ENCODE results near the gene PCDHGC3. TPM values are rescaled to one million over a fixed set of nuclear protein-coding genes. Genes with fewer than 3 reads are reported as not detected.
"Not testable (repeated sequence)": the region's sequence is repeated elsewhere in the genome, so short reads cannot be mapped to it uniquely, and the experiment has no call there.

Gene PCDHGC3
- 0.07 TPM in 1 of 2 replicates, not detected in the other for total RNA-seq

DNA sequence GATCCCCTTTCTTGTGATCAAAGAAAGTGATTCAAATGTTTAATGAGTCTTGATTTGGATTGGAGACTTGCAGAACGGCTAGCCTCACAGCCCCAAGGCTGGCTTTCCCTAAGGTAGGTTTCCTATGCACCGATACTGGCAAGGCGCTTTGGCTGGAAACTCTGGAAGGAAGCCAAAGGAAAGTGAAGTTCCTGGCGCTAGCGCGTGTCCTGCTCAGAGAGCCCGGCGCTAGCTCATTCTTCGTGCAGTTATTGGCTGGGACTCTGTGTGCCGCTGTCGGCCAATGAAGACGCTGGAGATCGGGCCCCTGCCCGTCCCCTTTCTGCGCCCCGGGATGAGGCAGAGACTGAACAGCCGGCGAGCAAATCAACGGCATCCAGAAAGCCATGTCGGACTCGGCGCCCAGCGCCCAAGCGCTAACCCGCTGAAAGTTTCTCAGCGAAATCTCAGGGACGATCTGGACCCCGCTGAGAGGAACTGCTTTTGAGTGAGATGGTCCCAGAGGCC is at the start of gene PCDHGC3:
Gene PCDHGC3 (plus strand): TSS at position 342 of the 507 bp plus-strand sequence. CDS start 151 bp downstream, at position 493.
- intact Hi-C loops (cut with micrococcal nuclease), result loop anchor here (1.0 to 5.0 kb wide), 2 partner anchors 9 to 53 kb away; partner anchors contain the start of gene PCDHGA11

DNA sequence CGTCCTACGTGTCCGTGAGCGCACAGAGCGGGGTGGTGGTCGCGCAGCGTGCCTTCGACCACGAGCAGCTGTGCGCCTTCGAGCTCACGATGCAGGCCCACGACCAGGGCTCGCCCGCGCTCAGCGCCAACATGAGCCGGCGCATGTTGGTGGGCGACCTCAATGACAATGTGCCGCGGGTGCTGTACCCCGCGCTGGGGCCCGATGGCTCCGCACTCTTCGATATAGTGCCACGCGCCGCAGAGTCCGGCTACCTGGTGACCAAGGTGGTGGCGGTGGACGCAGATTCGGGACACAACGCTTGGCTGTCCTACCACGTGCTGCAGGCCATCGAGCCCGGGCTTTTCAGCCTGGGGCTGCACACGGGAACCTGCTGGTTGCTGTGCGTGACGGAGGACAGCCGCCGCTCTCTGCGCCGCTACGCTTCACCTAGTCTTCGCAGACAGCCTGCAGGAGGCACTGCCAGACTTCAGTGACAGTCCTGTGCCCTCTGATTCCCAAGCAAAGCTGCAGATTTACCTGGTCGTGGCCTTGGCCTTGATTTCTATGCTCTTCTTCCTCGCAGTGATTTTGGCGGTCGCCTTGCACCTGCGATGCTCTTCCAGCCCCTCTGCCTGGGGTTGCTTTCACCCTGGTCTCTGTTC is 47.9 kb upstream of the PCDHGC3 start:
- intact Hi-C loops (cut with micrococcal nuclease), result loop anchor here (10.0 kb wide), 1 partner anchor 583 kb away; the partner anchor contains the start of genes PCDHA8 and PCDHA9

DNA sequence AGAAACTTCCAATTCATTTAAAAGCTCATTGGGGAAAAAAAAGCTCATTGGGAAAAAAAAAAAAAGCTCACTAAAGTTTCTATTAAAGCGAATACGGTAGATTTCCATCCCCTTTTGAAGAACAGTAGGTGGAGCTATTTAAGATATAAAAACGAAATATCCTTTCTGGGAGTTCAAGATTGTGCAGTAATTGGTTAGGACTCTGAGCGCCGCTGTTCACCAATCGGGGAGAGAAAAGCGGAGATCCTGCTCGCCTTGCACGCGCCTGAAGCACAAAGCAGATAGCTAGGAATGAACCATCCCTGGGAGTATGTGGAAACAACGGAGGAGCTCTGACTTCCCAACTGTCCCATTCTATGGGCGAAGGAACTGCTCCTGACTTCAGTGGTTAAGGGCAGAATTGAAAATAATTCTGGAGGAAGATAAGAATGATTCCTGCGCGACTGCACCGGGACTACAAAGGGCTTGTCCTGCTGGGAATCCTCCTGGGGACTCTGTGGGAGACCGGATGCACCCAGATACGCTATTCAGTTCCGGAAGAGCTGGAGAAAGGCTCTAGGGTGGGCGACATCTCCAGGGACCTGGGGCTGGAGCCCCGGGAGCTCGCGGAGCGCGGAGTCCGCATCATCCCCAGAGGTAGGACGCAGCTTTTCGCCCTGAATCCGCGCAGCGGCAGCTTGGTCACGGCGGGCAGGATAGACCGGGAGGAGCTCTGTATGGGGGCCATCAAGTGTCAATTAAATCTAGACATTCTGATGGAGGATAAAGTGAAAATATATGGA is 45.2 kb upstream of the PCDHGC3 start, which contains the start of gene PCDHGA12:
Gene PCDHGA12 (plus strand): TSS at position 176 of the 782 bp plus-strand sequence. CDS start 253 bp downstream, at position 429.
- intact Hi-C loops (cut with micrococcal nuclease), result no loop called here

DNA sequence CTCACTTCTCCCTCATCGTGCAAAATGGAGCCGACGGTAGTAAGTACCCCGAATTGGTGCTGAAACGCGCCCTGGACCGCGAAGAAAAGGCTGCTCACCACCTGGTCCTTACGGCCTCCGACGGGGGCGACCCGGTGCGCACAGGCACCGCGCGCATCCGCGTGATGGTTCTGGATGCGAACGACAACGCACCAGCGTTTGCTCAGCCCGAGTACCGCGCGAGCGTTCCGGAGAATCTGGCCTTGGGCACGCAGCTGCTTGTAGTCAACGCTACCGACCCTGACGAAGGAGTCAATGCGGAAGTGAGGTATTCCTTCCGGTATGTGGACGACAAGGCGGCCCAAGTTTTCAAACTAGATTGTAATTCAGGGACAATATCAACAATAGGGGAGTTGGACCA is 44.5 kb upstream of the PCDHGC3 start:
- intact Hi-C loops (cut with micrococcal nuclease), result no loop called here

DNA sequence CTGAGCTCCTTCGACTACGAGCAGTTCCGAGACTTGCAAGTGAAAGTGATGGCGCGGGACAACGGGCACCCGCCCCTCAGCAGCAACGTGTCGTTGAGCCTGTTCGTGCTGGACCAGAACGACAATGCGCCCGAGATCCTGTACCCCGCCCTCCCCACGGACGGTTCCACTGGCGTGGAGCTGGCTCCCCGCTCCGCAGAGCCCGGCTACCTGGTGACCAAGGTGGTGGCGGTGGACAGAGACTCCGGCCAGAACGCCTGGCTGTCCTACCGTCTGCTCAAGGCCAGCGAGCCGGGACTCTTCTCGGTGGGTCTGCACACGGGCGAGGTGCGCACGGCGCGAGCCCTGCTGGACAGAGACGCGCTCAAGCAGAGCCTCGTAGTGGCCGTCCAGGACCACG is 43.5 kb upstream of the PCDHGC3 start:
- intact Hi-C loops (cut with micrococcal nuclease), result not testable (repeated sequence)

DNA sequence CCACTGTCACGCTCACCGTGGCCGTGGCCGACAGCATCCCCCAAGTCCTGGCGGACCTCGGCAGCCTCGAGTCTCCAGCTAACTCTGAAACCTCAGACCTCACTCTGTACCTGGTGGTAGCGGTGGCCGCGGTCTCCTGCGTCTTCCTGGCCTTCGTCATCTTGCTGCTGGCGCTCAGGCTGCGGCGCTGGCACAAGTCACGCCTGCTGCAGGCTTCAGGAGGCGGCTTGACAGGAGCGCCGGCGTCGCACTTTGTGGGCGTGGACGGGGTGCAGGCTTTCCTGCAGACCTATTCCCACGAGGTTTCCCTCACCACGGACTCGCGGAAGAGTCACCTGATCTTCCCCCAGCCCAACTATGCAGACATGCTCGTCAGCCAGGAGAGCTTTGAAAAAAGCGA is 43.0 kb upstream of the PCDHGC3 start:
- intact Hi-C loops (cut with micrococcal nuclease), result not testable (repeated sequence)

DNA sequence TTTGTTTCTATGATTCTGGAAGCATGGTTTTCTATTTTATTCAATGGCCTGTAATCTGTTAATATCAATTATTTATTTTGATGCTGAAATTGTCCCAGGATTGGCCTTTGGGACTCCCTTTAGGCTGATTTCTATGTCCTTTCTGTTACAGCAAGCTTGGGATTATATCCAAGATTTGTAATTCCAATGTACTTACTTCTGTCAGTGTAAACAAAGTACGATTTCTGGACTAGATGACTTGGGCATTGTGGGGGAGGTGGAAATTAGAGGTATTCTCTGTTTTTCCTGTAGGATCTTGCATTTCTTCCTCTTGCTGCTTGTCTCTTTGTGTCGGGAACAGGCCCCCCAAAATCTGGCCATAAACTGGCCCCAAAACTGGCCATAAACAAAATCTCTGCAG is 41.8 kb upstream of the PCDHGC3 start:
- intact Hi-C loops (cut with micrococcal nuclease), result no loop called here

DNA sequence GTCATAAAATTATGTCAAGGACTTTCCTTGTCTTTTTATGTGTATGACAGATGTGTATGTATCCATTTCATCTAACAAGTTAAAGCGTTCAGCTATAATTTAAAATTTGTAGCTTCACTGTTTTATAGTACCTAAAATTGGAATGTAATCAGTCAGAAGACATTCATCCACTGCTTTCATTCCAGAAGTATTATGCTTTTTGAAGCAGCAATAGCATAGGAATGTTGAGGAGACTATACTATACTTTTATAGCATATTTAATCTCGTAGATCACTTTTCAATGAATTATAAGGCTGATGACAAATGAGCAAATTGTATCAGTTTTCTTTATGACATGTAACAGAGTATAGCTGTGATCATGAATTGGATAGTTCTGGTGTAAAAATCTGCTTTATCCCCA is 38.5 kb upstream of the PCDHGC3 start:
- intact Hi-C loops (cut with micrococcal nuclease), result no loop called here

DNA sequence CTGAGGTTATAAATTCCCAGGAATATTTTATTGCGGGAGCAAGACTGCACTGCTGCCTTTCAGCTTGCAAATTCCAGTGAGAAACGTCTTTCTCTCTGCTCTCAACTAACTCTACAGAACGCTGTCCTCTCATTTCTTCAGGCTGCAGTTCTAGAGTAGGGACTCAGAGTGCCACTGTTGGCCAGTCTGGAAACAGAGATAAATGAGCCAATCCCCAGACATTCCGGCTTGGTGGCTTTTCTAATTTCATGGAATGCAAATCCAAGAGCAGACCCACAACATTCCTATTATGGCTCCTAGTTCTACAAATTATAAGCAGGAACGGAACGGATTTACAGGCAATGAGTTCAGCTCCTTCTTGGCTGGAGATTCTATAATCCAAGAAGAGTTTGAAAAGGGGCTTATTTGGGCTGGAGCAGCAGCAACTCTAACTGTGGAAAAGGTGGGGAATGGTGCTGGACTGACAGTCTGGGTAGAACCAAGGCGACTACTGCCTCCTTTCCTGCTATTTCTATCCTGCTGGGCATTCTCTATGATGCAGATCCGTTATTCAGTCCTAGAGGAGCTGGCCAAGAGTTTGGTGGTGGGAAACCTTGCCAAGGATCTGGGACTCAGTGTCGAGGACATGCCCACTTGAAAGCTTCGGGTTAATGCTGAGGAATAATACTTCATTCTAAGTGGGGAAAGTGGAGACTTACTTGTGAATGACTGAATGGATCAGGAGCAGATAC is 36.2 kb upstream of the PCDHGC3 start:
- intact Hi-C loops (cut with micrococcal nuclease), result no loop called here

DNA sequence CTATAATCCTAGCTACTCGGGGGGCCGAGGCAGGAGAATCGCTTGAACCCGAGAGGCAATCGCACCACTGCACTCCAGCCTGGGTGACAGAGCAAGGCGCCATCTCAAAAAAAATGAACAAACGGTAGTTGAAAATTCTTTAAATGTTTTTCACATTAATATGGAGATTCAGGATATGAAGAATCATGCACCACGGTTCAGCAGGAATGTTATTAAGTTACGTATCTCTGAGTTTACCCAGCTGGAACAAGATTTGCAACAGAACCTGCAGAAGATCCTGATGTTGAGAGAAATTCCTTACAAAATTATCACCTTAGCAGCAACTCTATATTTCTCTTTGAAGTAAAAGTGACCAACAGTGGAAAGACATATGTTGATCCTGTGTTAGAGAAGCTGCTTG is 35.4 kb upstream of the PCDHGC3 start:
- intact Hi-C loops (cut with micrococcal nuclease), result no loop called here

DNA sequence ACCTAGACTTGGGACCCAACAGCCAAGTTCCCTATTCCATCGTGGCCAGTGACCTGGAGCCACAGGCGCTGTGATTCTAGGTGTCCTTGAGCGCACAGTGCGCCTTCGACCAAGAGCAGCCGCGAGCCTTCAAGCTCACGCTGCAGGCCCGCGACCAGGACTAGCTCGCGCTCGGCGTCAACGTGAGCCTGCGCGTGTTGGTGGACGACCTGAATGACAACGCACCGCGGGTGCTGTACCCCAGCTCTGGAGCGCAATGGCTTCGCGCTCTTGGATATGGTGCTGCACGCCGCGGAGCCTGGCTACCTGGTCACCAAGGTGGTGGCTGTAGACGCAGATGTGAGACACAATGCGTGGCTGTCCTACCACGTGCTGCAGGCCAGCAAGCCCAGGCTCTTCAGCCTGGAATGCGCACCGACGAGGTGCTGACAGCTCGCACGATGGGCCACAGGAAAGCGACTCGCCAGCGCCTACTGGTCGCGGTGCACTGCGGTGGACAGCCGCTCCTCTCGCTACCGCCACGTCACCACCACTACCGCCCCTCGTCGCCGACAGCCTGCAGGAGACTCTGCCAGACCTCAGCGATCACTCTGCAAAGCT is 34.1 kb upstream of the PCDHGC3 start:
- intact Hi-C loops (cut with micrococcal nuclease), result no loop called here

DNA sequence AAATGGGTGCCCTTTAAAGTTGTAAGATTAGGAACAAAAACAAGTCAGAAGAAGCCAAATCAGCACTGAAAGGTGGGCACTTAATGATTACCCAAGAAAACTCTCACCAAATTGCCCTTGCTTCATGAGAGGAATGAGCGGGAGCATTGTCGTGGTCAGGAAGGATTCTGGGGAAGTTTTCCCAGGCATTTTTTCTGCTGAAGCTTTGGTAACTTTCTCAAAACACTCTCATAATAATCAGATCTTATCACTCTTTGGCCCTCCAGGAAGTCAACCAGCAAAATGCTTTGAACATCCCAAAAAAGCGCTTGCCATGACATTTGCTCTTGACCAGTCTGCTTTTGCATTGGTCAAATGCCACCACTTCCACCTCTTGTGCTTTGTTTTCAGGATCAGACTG is 10.4 kb upstream of the PCDHGC3 start:
- intact Hi-C loops (cut with micrococcal nuclease), result no loop called here

DNA sequence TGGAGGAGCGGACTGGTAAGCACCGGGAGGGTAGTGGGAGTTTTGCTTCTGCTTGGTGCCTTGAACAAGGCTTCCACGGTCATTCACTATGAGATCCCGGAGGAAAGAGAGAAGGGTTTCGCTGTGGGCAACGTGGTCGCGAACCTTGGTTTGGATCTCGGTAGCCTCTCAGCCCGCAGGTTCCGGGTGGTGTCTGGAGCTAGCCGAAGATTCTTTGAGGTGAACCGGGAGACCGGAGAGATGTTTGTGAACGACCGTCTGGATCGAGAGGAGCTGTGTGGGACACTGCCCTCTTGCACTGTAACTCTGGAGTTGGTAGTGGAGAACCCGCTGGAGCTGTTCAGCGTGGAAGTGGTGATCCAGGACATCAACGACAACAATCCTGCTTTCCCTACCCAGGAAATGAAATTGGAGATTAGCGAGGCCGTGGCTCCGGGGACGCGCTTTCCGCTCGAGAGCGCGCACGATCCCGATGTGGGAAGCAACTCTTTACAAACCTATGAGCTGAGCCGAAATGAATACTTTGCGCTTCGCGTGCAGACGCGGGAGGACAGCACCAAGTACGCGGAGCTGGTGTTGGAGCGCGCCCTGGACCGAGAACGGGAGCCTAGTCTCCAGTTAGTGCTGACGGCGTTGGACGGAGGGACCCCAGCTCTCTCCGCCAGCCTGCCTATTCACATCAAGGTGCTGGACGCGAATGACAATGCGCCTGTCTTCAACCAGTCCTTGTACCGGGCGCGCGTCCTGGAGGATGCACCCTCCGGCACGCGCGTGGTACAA is 556 bp downstream of the PCDHGC3 start:
- intact Hi-C loops (cut with micrococcal nuclease), result loop anchor here (1.0 to 5.0 kb wide), 2 partner anchors 8 to 54 kb away; partner anchors contain the start of gene PCDHGA11

DNA sequence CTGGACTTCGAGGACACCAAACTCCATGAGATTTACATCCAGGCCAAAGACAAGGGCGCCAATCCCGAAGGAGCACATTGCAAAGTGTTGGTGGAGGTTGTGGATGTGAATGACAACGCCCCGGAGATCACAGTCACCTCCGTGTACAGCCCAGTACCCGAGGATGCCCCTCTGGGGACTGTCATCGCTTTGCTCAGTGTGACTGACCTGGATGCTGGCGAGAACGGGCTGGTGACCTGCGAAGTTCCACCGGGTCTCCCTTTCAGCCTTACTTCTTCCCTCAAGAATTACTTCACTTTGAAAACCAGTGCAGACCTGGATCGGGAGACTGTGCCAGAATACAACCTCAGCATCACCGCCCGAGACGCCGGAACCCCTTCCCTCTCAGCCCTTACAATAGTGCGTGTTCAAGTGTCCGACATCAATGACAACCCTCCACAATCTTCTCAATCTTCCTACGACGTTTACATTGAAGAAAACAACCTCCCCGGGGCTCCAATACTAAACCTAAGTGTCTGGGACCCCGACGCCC is 1.3 kb downstream of the PCDHGC3 start:
- intact Hi-C loops (cut with micrococcal nuclease), result loop anchor here (5.0 kb wide), 1 partner anchor 55 kb away; the partner anchor contains the start of gene PCDHGA11

DNA sequence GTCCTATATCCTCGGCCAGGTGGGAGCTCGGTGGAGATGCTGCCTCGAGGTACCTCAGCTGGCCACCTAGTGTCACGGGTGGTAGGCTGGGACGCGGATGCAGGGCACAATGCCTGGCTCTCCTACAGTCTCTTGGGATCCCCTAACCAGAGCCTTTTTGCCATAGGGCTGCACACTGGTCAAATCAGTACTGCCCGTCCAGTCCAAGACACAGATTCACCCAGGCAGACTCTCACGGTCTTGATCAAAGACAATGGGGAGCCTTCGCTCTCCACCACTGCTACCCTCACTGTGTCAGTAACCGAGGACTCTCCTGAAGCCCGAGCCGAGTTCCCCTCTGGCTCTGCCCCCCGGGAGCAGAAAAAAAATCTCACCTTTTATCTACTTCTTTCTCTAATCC is 2.0 kb downstream of the PCDHGC3 start:
- intact Hi-C loops (cut with micrococcal nuclease), result loop anchor here (5.0 kb wide), 1 partner anchor 56 kb away; the partner anchor contains the start of gene PCDHGA11

DNA sequence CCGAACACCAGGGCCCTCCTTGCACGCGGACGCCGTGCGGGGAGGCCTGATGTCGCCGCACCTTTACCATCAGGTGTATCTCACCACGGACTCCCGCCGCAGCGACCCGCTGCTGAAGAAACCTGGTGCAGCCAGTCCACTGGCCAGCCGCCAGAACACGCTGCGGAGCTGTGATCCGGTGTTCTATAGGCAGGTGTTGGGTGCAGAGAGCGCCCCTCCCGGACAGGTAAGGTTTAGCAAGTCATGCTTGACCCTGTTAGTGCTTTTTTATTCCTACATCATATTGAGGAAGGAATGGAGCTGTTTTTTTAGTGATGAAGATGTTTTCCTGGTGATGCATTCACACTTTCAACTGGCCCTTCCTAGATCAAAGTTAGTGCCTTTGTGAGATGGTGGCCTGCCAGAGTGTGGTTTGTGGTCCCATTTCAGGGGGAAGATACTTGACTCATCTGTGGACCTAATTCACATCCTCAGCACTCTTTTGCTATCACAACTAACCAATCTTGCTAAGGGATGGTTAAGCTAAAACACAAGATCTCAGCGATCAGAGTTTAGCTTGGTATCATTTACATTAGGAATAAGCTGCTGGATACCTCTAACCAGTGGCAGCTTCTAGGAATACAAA is 2.7 kb downstream of the PCDHGC3 start:
- intact Hi-C loops (cut with micrococcal nuclease), result loop anchor here (5.0 kb wide), 1 partner anchor 56 kb away; the partner anchor contains the start of gene PCDHGA11

DNA sequence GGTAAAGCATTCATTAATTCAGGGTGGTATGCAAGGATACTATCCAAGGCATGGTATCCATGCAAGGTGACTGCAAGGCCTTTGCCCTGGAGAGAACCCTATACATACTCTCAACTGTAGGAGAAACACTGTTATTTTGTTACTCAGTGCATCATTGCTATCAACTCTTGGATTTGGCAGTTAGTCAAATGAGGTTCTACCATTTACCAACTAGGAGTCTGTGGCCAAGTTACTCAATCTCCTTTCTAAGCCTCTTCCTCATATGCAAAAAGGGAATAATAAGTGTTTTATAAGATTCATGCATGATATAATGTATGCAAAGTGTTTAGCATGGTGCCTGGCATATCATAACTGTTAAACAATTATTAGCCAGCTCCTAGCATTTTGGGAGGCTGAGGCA is 4.0 kb downstream of the PCDHGC3 start:
- intact Hi-C loops (cut with micrococcal nuclease), result loop anchor here (5.0 kb wide), 1 partner anchor 57 kb away; the partner anchor contains the start of gene PCDHGA11

DNA sequence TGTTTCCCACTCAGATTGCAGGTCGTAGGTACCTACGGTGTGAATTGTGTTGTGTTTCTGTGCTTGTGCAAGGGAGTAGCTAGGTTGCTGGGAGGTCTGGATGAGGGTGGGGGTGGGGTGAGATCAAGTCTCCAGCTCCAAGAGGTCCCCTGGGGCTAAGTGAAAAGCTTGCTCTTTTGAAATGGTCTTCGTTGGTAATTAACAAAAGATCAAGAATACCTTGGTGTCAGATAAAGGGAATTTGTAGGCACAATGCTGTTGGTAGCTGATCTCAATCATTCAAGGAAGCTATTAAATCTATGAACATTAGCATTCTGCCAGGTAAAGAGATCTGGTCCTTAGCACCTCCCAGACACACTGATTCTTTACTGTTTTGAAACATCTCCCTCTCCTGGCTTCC is 8.1 kb downstream of the PCDHGC3 start:
- intact Hi-C loops (cut with micrococcal nuclease), result loop anchor here (1.0 kb wide), 1 partner anchor 8 kb away; no protein-coding TSS in a partner anchor

DNA sequence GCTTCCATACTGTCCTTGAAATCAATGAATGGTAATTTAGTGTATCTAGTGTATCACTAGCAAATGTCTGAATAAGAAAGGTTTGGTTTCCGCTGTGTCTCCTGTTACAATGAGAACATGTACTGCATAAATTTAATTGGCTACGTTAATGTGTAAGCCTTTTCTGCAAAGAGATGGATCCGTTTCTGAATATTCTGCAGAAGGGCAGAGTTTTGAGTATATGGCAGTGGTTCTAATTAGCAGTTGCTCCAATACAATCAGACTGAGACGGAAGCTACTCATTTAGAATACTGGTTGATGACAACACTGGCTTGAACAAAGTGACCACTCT is 8.5 kb downstream of the PCDHGC3 start:
- intact Hi-C loops (cut with micrococcal nuclease), result loop anchor here (1.0 kb wide), 1 partner anchor 8 kb away; no protein-coding TSS in a partner anchor

Measured in T-helper 1 cell treated with Interleukin-12 subunit alpha and Interleukin-12 subunit beta and Interleukin-4 antibody, amounts not matched to agents 30 ng/mL and 1 ng/mL, for 36 hours (primary cell).